Gastrocnemius medialis (tissue), 4 donors: ENCODE results near the gene ARHGAP6.

Source experiments
- POLR2A ChIP-seq, 2 donors: fragments of 450-650 bp; IDR thresholded peaks; one replicate each; pipeline ENCODE4 v1.6.1; 2017; ENCODE audit warnings: antibody characterized with exemption in 2 of 2, mild to moderate bottlenecking in 2 of 2, moderate library complexity in 2 of 2
- TF ChIP-seq, protein P1 (sequence below), 5 experiments: fragments of 450-650 bp in 3 of 5; fragments of 200-600 bp in 2 of 5; sonication (generic) in 2 of 5; IDR thresholded peaks in 4 of 5; conservative IDR thresholded peaks in 1 of 5; 1 replicate in 4 of 5; 2 replicates in 1 of 5; pipeline ENCODE4 v1.5.1; 2016 to 2019; ENCODE audit warnings: antibody characterized with exemption in 5 of 5, mild to moderate bottlenecking in 3 of 5, moderate library complexity in 3 of 5

DNA sequence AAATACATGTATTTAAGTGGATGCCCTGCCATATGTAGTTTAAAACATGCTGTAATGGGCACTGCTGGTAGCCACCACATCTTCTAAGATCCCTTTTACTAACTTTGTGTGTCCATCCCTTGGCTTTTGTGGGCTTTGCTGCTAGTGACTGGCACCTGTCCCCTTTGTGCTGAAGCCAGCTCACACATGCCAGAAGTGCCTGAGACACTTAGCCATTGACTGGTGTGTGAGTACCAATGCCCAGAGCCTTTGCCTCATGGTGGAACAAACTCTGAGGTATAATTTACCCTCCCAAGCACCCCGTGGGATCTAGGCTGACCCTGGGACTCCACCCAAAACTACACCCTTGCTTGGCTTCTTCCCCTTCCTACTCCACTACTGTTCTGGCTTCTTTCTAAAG, 33.0 kb downstream of the ARHGAP6 start:
- TF ChIP-seq, protein P1, sequence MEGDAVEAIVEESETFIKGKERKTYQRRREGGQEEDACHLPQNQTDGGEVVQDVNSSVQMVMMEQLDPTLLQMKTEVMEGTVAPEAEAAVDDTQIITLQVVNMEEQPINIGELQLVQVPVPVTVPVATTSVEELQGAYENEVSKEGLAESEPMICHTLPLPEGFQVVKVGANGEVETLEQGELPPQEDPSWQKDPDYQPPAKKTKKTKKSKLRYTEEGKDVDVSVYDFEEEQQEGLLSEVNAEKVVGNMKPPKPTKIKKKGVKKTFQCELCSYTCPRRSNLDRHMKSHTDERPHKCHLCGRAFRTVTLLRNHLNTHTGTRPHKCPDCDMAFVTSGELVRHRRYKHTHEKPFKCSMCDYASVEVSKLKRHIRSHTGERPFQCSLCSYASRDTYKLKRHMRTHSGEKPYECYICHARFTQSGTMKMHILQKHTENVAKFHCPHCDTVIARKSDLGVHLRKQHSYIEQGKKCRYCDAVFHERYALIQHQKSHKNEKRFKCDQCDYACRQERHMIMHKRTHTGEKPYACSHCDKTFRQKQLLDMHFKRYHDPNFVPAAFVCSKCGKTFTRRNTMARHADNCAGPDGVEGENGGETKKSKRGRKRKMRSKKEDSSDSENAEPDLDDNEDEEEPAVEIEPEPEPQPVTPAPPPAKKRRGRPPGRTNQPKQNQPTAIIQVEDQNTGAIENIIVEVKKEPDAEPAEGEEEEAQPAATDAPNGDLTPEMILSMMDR (IDR thresholded peaks at IDR 0.05 in 4 of 5, conservative IDR thresholded peaks at IDR 0.05 in 1 of 5): no peak
- TF ChIP-seq POLR2A (IDR thresholded peaks at IDR 0.05): no peak
